Left renal cortex interstitium (tissue), 4 donors: Measurements from ENCODE around the gene KCNQ5. TPM values are rescaled to one million over a fixed set of nuclear protein-coding genes. Genes with fewer than 3 reads are reported as not detected.

Experiments used
- DNase-seq, 4 donors: peaks; one replicate each; pipeline ENCODE4 v3.0.0-alpha.2; 2013; ENCODE audit warnings: low read depth in 4 of 4, low spot score in 2 of 4, missing footprints in 1 of 4
- polyA plus RNA-seq, 4 donors: library from polyadenylated mRNA; unstranded; fragments of 120-200 nt; gene quantifications; one replicate each; pipeline ENCODE4 v1.2.1, GENCODE V29; 2013; ENCODE audit not compliant: insufficient read length in 4 of 4

KCNQ5 gene
- polyA plus RNA-seq, 4 donors, result 0.14 to 0.59 (median 0.25) TPM

DNA sequence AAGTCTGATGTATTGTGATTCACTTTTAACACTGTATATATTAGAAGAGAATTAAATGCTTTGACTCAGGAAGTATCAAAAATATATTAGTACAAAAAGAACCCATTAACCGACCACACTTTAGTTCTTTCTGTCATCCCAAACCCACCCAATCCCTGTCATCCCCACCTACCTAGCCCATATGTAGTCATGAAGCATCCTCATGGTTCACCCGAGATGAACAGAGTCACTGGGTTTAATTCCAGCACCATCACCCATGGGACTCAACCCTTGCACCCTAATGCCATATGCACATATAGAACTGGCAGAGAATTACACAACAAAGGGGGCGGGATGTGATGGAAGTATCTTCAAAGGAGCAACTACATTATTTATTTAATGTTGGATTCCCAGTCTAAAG, 462.0 kb downstream of the KCNQ5 start:
- no peak for DNase-seq

GRCh38 chr6:73085443-73085871, 463.6 kb downstream of the KCNQ5 start:
- DNase-seq, result peak in 3 of 4 donors; percentile 29 to 45 (median 41)

- DNase-seq, result no peak
These were observed 464.9 kb downstream of the KCNQ5 start for GRCh38 chr6:73086726-73087125.

DNA sequence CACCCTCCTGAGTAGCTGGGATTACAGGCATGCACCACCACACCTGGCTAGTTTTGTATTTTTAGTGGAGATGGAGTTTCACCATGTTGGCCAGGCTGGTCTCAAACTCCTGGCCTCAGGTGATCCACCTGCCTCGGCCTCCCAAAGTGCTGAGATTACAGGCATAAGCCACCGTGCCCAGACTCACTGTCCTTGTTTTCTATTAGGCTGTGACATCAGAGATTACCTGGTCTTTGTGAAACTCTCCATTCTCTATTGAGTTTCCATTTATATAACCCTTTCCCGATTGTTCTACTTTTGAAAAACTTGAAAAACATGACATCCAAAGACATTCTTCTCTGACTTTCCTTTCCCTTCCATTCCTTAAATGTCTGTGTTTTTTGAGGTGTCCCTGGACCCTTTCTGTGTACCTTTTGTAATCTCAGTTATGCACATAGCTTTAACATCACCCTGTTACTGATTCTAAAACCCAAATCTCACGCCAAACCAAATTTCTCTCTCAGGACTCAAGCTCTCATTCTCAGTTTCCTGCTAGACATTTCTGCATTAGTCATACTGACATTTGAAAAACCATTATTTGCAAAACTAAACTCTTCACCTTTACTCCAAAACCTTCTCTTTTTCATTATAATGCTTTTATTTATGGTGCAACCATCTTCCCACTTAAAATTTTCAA, 466.4 kb downstream of the KCNQ5 start:
- DNase-seq, result no peak

GRCh38 chr6:73104921-73105320, 483.1 kb downstream of the KCNQ5 start:
- no peak for DNase-seq

DNA sequence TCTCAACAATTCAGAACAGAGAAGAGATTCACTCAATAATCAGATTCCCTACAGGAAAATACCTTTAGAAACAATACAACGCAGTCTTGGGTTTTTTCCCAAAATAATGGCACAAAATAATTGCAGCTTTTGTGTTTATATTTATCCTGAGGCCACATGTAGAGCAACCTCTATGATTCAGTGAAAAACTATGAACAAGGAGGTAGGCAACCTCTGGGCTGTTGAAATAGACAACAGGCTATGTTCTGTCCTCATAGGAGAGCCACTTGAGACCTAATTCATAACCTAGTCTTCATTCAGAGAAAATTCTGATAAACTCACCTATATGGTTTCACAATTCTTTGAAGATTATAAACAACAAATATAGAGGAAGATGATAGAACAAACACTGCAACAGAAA, 485.2 kb downstream of the KCNQ5 start:
- no peak for DNase-seq

DNA sequence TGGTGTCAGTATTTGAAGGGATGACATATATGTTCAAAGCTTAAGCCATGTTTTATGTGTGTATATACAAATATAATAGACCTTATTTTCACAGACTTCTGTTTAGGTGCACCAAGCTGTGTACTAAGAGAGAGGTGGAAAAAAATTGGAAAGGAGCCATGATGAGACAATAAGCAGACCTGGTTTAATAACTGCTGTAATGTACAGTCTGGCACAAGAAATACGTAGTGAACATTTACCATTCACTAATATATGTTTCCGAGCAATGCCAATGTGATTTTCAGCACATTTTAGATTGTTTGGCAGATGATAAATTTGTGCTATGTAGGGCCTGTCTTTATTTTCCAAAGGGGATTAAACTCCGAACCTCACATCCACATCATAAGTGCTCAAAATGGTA, 487.1 kb downstream of the KCNQ5 start:
- DNase-seq, result no peak

DNA sequence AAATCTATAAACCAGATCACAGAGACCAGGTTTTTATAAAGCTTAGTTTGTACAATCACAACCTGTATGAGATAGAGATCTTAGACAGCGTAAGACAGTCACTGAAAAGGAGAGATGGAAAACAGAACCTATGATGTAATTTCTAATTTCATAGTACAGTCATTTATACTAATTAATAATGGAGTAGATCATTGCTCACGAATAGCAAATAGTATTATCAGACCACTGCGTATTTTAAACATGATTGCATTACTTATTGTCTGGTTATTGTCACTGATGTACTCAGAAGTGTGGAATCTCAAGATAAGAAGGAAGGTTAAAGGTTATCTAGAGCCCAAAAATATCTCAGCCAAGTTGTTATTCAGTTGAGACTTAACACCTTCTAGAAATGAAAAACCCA, 487.8 kb downstream of the KCNQ5 start:
- DNase-seq, result no peak

DNA sequence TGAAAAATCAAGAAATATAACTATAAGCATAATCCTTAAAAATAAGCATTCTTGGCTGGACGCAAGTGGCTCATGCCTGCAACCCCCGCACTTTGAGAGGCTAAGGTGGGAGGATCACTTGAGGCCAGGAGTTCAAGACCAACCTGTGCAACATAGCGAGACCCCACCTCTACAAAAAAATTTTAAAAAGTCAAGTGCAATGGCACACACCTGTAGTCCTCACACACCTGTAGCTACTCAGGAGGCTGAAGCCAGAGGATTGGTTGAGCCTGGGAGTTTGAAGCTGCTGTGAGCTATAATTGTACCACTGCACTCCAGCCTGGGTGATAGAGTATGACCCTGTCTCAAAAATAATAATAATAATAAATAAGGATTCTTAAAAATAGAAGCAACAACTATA, 494.5 kb downstream of the KCNQ5 start:
- no peak for DNase-seq

GRCh38 chr6:73121421-73121993, 499.6 kb downstream of the KCNQ5 start:
- no peak for DNase-seq

DNA sequence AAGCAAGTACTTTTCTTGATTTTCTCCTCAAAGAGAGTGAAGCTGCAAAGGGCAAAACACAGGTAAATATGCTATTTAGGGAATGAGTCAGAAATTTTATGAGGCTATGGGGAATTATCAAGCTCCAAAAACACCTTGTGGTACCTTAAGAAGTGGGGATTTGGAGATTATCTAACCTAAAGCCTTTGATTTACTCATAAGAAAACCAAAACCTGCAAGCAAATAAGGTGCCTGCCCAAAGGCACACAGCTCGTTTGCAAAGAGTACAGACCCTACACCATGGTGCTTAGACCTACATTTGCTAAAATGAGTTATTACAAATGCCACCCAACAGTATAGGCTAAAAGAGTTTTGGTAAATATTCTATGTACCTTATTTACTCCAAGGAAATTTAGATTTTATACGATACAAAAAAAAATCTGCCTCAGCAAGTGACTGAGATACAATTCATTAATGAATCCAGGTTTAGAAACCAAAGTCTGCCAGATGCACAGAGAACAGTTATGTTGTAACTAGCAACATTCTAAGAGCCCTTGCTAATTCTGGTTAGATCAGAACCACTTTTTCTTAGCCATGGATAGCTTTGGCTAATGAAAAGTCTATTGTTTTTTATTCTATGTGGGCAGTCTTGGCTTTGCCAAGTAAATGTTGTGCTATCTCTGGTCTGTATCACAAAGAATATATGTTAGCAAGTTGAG, 501.9 kb downstream of the KCNQ5 start:
- no peak for DNase-seq

GRCh38 chr6:73129653-73130443, 508.0 kb downstream of the KCNQ5 start:
- peak in 3 of 4 donors; percentile 39 to 66 (median 55) for DNase-seq

GRCh38 chr6:73131706-73132105, 509.8 kb downstream of the KCNQ5 start:
- DNase-seq, result no peak

- DNase-seq, result no peak
These were observed 512.7 kb downstream of the KCNQ5 start for GRCh38 chr6:73134588-73134987.

DNA sequence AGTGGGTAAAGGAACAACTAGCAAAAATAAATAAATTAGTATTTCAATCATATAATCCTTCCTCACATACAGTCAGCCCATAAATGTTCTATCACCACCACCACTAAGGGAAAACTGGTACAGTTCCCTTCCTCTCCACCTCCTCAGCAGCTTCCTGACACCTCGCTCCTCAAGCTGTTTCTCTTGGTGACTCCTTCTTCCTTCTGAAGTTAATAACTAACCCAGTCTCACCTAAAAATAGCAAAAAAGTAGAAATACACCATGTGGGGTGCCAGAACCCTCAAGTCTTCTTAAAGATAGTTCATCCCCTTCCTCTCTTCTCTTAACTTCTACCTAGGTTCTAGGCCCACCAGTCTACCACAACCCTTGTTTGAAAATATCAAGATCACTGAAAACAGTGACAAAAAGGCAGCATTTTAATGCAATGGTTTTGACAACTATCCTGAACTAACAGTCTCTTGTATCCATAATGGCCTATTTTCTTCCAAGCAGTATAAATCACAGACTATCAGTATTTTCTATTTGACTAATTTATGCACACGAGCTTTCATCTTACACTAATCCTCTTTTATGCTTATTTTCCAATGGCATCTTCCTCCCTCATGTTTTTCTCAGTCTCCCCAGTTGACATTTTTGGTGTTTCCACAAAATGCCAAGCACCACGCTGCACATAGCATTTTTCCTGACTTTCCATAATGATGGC, 518.0 kb downstream of the KCNQ5 start:
- no peak for DNase-seq

DNA sequence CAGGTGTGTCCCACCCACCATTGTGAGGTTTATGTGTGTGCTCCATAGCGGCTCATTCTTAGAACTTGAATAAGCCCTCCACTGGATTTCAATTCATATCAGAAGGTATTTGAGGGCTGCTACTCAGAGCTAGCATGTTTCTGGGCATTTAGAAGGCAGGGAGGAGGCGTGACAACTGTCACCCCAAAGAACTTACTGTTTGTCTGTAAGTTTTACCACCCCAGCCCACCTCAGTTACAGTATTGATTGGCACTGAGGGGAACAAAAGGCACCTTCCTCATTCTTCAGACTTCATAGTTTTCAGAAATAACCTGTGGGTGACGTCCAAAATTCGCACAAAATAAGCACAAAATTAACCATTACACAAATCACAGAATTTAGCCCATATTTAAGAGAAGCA, 521.7 kb downstream of the KCNQ5 start:
- no peak for DNase-seq

DNA sequence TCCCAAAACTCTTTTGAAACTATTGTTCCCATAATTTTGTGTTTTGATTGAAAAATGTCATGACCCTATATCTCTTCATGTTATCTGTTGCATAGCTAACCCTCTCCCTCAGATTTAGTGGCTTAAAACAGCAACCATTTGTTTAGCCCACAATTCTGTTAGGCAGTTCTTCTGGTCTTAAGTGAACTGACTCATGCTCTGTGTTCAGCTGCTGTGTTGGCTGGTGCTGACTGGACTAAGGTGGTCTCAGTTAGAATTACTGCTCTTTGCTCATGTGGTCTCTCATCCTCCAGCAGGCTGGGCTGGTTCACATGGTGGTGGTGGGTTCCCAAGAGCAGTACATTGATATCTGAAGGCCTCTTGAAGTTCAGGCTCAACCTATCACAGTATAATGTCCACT, 522.7 kb downstream of the KCNQ5 start:
- no peak for DNase-seq

- DNase-seq, result no peak
These were observed 523.8 kb downstream of the KCNQ5 start for GRCh38 chr6:73145690-73146089.

- no peak for DNase-seq
These were observed 529.9 kb downstream of the KCNQ5 start for GRCh38 chr6:73151732-73152131.

DNA sequence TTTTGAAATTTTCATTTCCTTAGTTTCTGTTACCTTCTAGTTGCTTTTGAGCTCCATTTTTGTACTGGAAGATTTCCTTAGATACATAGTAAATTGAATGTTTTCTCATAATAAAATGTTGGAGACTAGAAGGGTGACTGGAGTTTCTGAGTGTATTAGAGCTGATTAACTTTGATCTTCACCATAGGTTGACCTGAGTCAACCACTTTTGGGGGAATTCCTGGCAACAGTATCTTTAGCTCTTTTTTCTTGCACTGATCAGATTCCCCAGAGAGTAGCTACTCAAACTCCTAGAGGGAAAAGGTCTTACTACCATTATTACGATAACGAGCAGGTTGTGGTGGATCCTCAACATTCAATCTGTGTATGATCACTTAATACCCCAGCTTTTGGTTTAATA, 530.7 kb downstream of the KCNQ5 start:
- DNase-seq, result no peak
